Measurements from ENCODE around the gene CCR2.
"Not testable (repeated sequence)": the region's sequence is repeated elsewhere in the genome, so short reads cannot be mapped to it uniquely, and the experiment has no call there.

Gene CCR2

DNA sequence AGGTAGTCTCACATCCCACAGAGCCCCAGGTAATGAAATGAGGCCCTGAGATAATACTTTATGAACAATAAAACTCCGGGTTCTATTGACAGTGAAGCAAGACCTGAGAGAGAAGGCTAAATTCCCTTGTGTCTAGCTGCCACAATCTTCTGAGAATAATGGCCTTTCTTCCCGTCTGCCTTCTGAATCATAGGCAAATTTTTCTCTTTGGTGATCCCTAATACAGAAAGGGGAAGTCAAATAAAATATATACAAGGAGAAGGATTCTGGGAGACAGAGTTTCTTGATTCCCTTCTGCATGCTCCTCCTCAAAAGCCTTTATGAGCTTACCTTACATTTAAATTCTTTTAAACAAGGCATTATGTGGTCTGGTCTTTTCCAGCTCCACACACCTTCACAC, 29.9 kb upstream of the CCR2 start (continued):
- TF ChIP-seq, protein P1, sequence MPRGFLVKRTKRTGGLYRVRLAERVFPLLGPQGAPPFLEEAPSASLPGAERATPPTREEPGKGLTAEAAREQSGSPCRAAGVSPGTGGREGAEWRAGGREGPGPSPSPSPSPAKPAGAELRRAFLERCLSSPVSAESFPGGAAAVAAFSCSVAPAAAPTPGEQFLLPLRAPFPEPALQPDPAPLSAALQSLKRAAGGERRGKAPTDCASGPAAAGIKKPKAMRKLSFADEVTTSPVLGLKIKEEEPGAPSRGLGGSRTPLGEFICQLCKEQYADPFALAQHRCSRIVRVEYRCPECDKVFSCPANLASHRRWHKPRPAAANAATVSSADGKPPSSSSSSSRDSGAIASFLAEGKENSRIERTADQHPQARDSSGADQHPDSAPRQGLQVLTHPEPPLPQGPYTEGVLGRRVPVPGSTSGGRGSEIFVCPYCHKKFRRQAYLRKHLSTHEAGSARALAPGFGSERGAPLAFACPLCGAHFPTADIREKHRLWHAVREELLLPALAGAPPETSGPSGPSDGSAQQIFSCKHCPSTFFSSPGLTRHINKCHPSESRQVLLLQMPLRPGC (tag by site-specific recombination; IDR thresholded peaks at IDR 0.05), result no peak
- TF ChIP-seq GLIS1 (tag by site-specific recombination; IDR thresholded peaks at IDR 0.05), result no peak
- no peak for TF ChIP-seq OSR2 (tag by site-specific recombination; IDR thresholded peaks at IDR 0.05)
- TF ChIP-seq ZXDB (tag by site-specific recombination; IDR thresholded peaks at IDR 0.05), result no peak
- no peak for TF ChIP-seq ZNF274 (IDR thresholded peaks at IDR 0.05; ENCODE audit: low read length)
- TF ChIP-seq ZNF274 (tag by site-specific recombination; IDR thresholded peaks at IDR 0.05; ENCODE audit: borderline replicate concordance), result no peak

DNA sequence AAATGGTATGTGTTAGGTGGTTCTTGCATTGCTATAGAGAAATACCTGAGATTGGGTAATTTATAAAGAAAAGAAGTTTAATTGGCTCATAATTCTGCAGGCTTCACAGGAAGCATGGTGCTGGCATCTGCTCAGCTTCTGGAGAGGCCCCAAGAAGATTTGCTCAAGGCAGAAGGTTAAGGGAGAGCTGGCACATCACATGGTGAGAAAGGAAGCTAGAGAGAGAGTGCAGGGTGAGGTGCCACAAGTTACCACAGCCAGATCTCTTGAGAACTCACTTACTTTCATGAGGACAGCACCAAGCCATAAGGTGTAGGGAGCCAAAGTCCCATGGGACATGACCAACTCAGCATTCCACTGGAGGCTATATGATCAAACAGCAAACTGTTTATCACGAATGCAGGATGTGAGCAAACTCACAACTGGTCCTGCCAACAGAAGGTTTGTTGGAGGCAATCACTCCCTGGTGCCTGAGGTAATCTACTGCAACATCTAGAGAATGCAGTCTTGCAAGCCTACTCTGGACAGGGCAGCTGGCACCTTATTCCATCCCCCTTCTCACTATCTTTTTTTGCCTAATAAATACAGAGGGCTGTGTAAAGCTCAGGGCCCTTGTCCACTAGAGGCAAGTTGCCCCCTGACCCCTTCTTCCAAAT, 28.1 kb upstream of the CCR2 start:
- no peaks in the 10 kb centered on the region for H3K9me3 ChIP-seq (ENCODE audit: control insufficient read depth, insufficient read depth, low read depth, low read length)
- H3K27ac ChIP-seq (ENCODE audit: extremely low read depth, low read depth, low read length), result no peak overlapping the region
- no peaks in the 10 kb centered on the region for H3K36me3 ChIP-seq (ENCODE audit: control insufficient read depth in 2 of 2, insufficient read depth in 1 of 2, low read length in 2 of 2)
- ChIA-PET POLR2A (no interaction called here), CTCF (no interaction called here)
- TF ChIP-seq, protein P2, sequence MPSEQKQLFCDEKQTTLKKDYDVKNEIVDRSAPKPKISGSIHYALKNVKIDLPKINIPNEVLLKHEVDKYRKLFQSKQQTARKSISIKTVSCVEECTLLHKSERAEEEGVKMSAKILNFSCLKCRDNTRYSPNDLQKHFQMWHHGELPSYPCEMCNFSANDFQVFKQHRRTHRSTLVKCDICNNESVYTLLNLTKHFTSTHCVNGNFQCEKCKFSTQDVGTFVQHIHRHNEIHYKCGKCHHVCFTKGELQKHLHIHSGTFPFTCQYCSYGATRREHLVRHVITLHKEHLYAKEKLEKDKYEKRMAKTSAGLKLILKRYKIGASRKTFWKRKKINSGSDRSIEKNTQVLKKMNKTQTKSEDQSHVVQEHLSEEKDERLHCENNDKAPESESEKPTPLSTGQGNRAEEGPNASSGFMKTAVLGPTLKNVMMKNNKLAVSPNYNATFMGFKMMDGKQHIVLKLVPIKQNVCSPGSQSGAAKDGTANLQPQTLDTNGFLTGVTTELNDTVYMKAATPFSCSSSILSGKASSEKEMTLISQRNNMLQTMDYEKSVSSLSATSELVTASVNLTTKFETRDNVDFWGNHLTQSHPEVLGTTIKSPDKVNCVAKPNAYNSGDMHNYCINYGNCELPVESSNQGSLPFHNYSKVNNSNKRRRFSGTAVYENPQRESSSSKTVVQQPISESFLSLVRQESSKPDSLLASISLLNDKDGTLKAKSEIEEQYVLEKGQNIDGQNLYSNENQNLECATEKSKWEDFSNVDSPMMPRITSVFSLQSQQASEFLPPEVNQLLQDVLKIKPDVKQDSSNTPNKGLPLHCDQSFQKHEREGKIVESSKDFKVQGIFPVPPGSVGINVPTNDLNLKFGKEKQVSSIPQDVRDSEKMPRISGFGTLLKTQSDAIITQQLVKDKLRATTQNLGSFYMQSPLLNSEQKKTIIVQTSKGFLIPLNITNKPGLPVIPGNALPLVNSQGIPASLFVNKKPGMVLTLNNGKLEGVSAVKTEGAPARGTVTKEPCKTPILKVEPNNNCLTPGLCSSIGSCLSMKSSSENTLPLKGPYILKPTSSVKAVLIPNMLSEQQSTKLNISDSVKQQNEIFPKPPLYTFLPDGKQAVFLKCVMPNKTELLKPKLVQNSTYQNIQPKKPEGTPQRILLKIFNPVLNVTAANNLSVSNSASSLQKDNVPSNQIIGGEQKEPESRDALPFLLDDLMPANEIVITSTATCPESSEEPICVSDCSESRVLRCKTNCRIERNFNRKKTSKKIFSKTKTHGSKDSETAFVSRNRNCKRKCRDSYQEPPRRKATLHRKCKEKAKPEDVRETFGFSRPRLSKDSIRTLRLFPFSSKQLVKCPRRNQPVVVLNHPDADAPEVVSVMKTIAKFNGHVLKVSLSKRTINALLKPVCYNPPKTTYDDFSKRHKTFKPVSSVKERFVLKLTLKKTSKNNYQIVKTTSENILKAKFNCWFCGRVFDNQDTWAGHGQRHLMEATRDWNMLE (tag by site-specific recombination; conservative IDR thresholded peaks at IDR 0.05; ENCODE audit: low read depth), result no peak
- no peak for TF ChIP-seq ZNF777 (tag by site-specific recombination; IDR thresholded peaks at IDR 0.05; ENCODE audit: borderline replicate concordance)
- H3K4me3 ChIP-seq (ENCODE audit: low read depth, low read length), result no peak overlapping the region
- no peaks in the 10 kb centered on the region for H3K4me1 ChIP-seq (ENCODE audit: control insufficient read depth, insufficient read depth, low read length)

DNA sequence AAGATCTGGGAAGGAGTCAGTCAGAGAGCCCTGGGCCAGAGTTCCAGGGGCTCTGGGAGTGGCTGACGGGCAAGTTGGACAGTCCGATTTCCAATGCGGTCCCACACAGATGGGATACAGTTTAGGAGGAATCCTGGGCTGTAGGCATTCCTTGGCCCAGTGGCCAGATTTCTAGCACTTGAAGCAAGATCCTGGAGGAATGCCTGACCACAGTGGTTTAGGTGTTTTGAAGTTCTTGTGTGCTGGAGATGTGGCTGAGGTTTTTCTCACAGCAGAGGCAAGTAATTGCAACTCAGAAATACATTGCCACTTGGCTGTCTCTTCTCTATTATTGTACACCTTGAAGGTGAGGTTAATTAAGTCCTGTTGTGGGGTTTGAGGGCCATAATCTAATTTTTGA, 23.2 kb upstream of the CCR2 start:
- H3K36me3 ChIP-seq (ENCODE audit: control insufficient read depth in 2 of 2, insufficient read depth in 1 of 2, low read length in 2 of 2); H3K4me1 ChIP-seq (ENCODE audit: control insufficient read depth, insufficient read depth, low read length); H3K9me3 ChIP-seq (ENCODE audit: control insufficient read depth, insufficient read depth, low read depth, low read length); POLR2A ChIA-PET; H3K4me3 ChIP-seq (ENCODE audit: low read depth, low read length); H3K27ac ChIP-seq (ENCODE audit: extremely low read depth, low read depth, low read length): not testable (repeated sequence)
- CTCF ChIA-PET, result interaction anchor here (0.7 kb wide), 1 partner anchor 118 kb away, joined by 3 read pairs; no protein-coding TSS in a partner anchor

DNA sequence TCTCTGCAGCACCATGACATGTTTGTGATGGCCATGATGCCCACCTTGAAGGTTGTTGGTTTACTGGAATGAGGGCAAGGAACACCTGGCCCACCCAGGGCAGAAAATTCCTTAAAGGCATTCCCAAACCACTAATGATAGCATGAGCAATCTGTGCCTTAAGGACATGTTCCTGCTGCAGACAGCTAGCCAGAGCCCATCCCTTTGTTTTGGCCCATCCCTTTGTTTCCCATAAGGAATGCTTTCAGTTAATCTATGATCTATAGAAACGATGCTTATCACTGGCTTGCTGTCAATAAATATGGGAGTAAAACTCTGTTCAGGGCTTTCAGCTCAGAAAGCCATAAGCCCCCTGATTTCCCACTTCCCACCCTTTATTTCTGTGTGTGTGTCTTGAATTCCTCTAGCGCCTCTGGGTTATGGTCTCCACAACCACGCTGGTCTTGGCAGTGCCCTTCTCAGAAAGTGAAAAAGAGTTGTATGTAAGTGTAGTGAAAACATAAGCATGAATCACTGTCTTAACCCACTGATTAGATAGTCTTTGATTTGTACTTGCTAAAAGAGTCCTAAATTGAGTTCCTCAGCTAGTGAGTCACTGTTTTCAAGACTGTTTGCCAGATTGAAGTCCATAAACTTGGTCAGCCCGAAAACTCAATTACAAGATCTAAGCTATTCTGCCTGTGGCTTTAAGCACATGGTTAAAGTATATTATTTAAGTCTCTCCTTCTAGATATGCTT, 19.0 kb upstream of the CCR2 start:
- no peaks in the 10 kb centered on the region for H3K4me1 ChIP-seq (ENCODE audit: control insufficient read depth, insufficient read depth, low read length)
- no peak overlapping the region for H3K27ac ChIP-seq (ENCODE audit: extremely low read depth, low read depth, low read length)
- no peaks in the 10 kb centered on the region for H3K9me3 ChIP-seq (ENCODE audit: control insufficient read depth, insufficient read depth, low read depth, low read length)
- ChIA-PET POLR2A (interaction anchor here (0.6 kb wide), 1 partner anchor 1993 kb away, joined by 4 read pairs; no protein-coding TSS in a partner anchor), CTCF (no interaction called here)
- TF ChIP-seq SETDB1 (IDR thresholded peaks at IDR 0.05; ENCODE audit: insufficient read length, low read length), result peak; percentile 44
- no peak for TF ChIP-seq SCRT1 (tag by site-specific recombination; IDR thresholded peaks at IDR 0.05; ENCODE audit: borderline replicate concordance)
- no peak for TF ChIP-seq ZNF777 (tag by site-specific recombination; IDR thresholded peaks at IDR 0.05; ENCODE audit: borderline replicate concordance)
- no peak for TF ChIP-seq ZNF239 (tag by site-specific recombination; IDR thresholded peaks at IDR 0.05)
- TF ChIP-seq ZBTB20 (tag by site-specific recombination; IDR thresholded peaks at IDR 0.05), result no peak
- TF ChIP-seq GFI1B (tag by site-specific recombination; IDR thresholded peaks at IDR 0.05), result peak; percentile 74
- TF ChIP-seq, protein P3, sequence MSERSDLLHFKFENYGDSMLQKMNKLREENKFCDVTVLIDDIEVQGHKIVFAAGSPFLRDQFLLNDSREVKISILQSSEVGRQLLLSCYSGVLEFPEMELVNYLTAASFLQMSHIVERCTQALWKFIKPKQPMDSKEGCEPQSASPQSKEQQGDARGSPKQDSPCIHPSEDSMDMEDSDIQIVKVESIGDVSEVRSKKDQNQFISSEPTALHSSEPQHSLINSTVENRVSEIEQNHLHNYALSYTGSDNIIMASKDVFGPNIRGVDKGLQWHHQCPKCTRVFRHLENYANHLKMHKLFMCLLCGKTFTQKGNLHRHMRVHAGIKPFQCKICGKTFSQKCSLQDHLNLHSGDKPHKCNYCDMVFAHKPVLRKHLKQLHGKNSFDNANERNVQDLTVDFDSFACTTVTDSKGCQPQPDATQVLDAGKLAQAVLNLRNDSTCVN (tag by site-specific recombination; optimal IDR thresholded peaks at IDR 0.05), result no peak
- no peaks in the 10 kb centered on the region for H3K36me3 ChIP-seq (ENCODE audit: control insufficient read depth in 2 of 2, insufficient read depth in 1 of 2, low read length in 2 of 2)
- H3K4me3 ChIP-seq (ENCODE audit: low read depth, low read length), result no peak overlapping the region

Data from HEK293 (cell line).